ENCODE data around the gene C12orf75.

DNA sequence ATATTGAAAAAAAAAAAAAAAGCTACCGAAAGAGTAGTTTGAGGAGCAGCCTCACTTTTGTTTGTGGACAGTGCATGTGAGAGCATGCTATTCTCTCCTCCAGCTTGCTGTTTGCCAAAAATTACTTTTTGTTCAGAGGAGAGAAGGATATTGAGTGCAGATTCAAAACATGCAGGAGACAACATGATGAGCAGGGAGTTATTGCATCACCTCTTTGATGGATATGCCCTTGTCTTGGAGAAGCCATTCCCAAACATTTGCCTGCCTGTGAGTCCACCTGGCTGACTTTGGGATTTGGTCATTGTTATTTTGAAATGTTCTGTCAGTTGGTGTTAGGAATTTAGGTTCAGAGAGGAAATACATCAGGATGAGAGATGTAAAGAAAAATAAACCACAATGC, 2.4 kb downstream of the C12orf75 start:
- TF ChIP-seq POLR2AphosphoS5 (IDR thresholded peaks at IDR 0.05) (no peak), EP300 (IDR thresholded peaks at IDR 0.05) (no peak)
- TF ChIP-seq, protein P1, sequence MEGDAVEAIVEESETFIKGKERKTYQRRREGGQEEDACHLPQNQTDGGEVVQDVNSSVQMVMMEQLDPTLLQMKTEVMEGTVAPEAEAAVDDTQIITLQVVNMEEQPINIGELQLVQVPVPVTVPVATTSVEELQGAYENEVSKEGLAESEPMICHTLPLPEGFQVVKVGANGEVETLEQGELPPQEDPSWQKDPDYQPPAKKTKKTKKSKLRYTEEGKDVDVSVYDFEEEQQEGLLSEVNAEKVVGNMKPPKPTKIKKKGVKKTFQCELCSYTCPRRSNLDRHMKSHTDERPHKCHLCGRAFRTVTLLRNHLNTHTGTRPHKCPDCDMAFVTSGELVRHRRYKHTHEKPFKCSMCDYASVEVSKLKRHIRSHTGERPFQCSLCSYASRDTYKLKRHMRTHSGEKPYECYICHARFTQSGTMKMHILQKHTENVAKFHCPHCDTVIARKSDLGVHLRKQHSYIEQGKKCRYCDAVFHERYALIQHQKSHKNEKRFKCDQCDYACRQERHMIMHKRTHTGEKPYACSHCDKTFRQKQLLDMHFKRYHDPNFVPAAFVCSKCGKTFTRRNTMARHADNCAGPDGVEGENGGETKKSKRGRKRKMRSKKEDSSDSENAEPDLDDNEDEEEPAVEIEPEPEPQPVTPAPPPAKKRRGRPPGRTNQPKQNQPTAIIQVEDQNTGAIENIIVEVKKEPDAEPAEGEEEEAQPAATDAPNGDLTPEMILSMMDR (IDR thresholded peaks at IDR 0.05): no peak
